Myocyte (in vitro differentiated cells): ENCODE measurements around the gene ASL. TPM values are rescaled to one million over a fixed set of nuclear protein-coding genes. Genes with fewer than 3 reads are reported as not detected.
A peak's percentile ranks its signal among the peaks of the same experiment; 100 is the strongest.
"Not testable (repeated sequence)": the region's sequence is repeated elsewhere in the genome, so short reads cannot be mapped to it uniquely, and the experiment has no call there.

Experiments
- DNase-seq: peaks from one replicate; pipeline ENCODE4 v3.0.0-alpha.2; 2012; ENCODE audit warnings: low read depth
- polyA plus RNA-seq: library from polyadenylated mRNA; unstranded; fragments of >200 nt; gene quantifications from one replicate; pipeline ENCODE4 v1.2.1, GENCODE V29; 2012; ENCODE audit warnings: missing spikeins
- total RNA-seq: library from RNA; depleted of rRNA; stranded (reverse); fragments of >200 nt; gene quantifications from 2 replicates; pipeline ENCODE4 v1.2.3, GENCODE V29; 2014

Gene ASL
- total RNA-seq = 16.3 and 20.2 TPM in 2 replicates
- polyA plus RNA-seq = 22.7 TPM

- DNase-seq = peak; percentile 95
These were observed at the start of gene ASL for GRCh38 chr7:66075590-66076461. TSS of gene ASL (plus strand) at chr7:66075819. CDS start at chr7:66076082, 263 bp downstream.

- DNase-seq = not testable (repeated sequence)
These were observed 47.3 kb upstream of the ASL start for GRCh38 chr7:66028342-66028741.

DNA sequence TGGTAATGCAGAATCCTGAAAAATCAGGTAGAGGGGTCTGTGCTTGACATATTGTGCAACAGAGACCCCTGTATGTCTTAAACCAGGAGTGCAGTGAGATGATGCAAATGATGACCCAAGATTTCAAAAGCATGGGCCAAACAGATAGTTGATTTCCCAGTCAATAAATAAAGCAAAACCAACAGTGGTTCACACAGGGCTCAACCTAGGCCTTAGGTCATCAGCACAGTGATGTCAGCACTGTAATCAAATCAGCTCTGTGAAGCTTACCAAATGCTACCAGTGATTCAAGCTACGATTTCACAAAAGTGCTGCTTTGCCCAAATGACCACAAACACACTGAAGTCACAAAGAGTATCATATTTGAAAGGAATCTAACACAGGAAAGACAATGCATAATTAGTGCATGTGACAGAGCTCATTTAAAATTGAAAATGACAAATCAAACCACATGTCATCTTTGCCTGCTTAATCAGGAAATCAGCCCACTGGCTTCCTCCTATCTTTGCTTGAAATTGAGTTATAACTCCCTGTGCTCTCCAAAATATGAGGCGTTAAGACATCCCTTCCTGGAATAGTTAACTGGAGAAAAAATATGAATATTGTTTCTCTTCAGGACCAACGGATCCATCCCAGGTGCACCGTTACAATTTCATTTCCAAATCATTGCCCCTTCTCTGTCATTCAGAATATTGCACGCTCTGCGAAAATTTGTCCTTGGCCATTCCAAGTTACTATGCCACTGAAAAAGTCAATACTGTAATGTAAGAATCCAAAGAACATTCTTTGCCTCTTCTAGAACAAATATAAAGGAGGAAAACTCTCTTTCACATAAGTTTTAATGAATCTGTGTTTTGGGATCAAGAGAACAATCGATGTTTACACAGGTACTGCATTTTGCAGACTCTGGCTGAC, 41.9 kb upstream of the ASL start:
- DNase-seq = no peak

DNA sequence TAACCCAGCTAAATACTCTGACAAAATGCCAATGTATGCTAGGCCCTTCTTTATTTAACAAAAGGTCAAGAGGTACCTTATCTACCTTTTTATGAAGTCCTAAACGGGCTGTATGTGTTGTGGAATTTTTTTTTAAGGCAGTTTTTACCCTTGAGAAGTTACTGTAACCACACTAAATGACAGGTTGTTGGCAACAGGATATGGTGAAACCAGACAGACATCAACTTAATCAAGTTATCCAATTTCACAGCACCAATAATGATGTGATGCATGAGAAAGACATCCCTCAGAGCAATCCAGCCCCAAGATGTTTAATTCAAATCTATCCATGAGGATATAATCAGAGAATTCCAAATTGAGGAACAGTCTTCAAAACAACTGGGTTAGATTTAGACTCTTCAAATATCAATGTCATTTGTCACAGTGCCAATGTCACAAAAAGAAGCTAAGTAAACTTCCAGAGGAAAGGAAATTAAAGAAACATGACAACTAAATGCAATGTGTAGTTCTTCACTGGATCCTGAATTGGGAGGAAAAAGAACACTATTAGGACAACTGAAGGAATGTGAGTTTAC, 41.1 kb upstream of the ASL start:
- DNase-seq = not testable (repeated sequence)

DNA sequence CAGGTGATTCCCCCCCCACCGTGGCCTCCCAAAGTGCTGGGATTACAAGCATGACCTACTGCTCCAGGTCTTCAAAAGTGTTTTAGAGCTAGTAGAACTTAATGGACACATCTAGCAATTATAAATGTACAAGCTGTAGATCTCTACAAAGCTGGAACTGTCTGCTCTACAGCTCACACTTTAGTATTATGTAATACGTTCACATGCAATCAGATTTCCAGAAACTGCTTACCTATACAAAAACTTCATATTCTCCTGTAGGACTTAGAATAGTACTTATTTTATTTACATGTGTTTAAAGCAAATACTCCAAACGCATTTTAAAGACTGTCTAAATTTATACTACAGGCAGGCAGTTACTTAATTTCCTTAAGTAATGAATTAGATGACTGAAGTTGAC, 39.2 kb upstream of the ASL start:
- DNase-seq = no peak

GRCh38 chr7:66036788-66037187, 38.8 kb upstream of the ASL start:
- DNase-seq = no peak

DNA sequence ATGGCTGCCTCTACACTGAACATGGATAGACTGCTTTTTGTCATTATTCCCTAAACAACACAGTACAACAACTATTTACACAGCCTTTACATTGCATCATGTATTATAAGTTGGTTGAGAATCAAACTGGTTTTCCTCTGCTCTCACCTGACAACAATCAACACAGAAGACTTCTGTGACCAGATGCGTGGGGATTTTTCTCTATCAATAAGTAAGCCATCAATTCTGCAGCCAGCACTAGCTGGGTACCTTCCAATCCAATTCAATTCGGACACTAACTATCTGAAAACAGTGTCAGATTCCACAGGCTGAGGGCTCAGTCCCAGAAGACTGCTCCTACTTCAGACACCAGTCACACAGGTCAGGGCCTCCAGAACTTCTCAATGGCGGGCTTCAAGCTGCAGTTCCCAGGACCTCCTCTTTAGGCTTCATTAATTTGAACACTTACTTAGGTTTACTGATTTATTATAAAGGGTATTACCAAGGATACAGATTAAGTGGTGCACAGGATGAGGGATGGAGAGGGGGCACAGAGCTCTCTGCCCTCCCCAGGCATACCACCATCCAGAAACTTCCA, 36.4 kb upstream of the ASL start:
- DNase-seq = no peak

DNA sequence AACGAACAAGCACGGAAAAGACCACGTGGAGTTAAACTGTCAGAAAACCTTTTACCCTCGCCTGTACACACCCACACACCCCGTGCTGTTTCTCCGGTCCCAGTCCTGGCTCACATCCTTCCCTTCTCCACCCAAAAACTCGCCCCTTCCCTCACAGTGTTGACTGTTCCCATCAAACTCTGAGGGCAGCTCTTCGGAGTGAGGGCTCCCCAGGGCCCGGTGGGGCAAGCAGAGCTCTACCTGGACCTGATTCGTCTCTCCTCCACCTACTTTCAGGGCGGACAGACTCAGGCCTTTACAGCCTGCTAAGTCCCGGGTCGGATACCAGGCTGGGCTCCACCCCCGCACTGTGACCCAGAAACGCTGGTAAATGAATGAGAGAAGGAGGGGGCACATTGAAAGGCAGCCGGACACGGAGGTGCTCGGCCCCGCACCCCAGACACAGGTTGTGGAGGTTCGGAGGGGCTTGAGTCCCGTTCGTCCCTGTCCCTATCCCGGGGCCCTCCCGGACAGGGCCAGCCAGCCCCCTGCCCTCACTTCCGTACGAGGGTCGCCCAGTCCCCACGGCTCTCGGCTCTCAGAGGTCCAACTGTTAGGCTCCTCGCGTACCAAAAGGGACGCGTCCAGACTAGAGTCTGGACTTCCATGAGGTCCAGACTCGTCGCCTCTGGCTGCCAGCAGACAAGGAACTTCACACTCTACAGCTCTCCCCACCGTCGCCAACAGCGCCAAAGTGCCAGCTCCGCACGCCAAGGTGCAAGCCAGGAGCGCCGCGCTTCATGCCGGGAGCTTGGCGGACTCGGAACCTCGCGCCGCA, 31.7 kb upstream of the ASL start:
- DNase-seq = no peak

GRCh38 chr7:66044498-66044854, 31.1 kb upstream of the ASL start:
- DNase-seq = not testable (repeated sequence)

DNA sequence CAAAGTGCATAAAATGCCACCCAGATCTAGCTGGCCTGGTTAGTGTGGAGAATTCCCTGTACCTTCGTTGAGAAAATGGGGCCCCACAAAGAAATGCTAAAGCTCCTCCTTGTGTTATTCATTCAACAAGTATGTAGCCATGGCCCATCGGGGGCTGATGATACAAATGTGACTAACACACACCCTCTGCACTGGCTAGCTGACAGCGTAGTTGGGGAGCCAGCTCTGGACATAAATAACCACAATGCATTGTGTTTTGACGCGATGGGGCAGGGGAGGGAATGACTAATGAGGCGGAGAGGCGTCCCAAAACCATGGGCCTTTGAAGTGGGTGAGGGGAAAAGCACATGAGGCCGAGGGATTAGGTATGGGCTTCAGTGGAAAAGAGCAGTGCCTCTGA, 28.2 kb upstream of the ASL start:
- peak; percentile 93 for DNase-seq

DNA sequence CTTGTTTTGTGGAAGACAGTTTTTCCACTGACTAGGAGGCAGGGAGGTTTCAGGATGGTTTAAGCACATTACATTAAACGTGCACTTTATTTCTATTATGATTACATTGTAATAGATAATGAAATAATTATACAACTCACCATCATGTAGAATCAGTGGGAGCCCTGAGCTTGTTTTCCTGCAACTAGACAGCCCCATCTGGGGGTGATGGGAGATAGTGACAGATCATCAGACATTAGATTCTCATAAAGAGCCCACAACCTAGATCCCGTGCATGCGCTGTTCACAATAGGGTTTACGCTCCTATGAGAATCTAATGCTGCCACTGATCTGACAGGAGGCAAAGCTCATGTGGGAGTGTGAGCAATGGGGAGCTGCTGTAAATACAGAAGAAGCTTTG, 25.7 kb upstream of the ASL start:
- not testable (repeated sequence) for DNase-seq

GRCh38 chr7:66050337-66050957, 25.2 kb upstream of the ASL start:
- no peak for DNase-seq

GRCh38 chr7:66050990-66051448, 24.6 kb upstream of the ASL start:
- peak; percentile 92 for DNase-seq

DNA sequence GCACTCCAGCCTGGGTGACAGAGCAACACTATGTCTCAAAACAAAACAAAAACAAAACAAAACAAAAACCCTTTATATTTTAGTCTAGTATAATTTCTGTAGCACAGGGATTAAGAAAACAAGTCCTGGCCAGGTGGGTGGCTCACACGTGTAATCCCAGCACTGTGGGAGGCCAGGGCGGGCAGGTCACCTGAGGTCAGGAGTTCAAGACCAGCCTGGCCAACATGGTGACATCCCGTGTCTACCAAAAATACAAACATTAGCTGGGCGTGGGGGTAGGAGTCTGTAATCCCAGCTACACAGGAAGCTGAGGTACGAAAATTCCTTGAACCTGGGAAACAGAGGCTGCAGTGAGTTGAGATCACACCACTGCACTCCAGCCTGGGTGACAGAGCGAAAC, 23.2 kb upstream of the ASL start:
- no peak for DNase-seq

DNA sequence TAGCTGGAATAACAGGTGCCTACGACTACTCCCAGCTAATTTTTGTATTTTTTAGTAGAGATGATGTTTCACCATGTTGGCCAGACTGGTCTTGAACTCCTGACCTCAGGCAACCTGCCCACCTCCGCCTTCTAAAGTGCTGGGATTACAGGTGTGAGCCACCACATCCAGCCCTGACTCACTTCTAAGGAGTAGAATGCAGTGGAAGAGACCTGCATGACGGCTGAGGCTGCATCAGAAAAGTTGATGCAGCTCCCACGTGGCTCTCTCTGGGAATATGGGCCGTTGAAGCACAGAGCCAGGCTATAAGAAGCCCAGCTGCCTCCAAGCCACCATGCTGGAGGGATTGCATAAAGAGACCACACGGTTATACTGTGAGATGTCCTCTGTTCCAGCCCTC, 21.6 kb upstream of the ASL start:
- DNase-seq = no peak

- no peak for DNase-seq
These were observed 20.2 kb upstream of the ASL start for GRCh38 chr7:66055321-66055956.

- no peak for DNase-seq
These were observed 14.8 kb upstream of the ASL start for GRCh38 chr7:66060796-66061195.

- no peak for DNase-seq
These were observed 5.9 kb upstream of the ASL start for GRCh38 chr7:66069732-66070131.

GRCh38 chr7:66070222-66070621, 5.4 kb upstream of the ASL start:
- no peak for DNase-seq
